Right lobe of liver (tissue), 6 donors: ENCODE results near the gene PURA. TPM values are rescaled to one million over a fixed set of nuclear protein-coding genes. Genes with fewer than 3 reads are reported as not detected.

Experiments
- ATAC-seq, 4 donors: fragments of 200-7000 bp; cut with Tn5 transposase; one replicate each; pipeline ENCODE4 v1.9.1; 2020; ENCODE audit warnings: mild to moderate bottlenecking in 4 of 4, moderate library complexity in 4 of 4
- DNase-seq, 3 donors: peaks; one replicate each; pipeline ENCODE4 v3.0.0-alpha.2; 2020
- H3K27ac ChIP-seq, 3 donors: fragments of 200-600 bp; one replicate each; pipeline ENCODE4 v1.8.0; 2022
- H3K27me3 ChIP-seq, 2 donors: fragments of 200-600 bp; one replicate each; pipeline ENCODE4 v1.8.0; 2022
- H3K36me3 ChIP-seq, 4 donors: fragments of 200-600 bp; sonication (generic) in 1 of 4; one replicate each; pipeline versions ENCODE4 v1.5.1 to v1.8.0; 2017 to 2022; ENCODE audit warnings: control low read depth in 1 of 4
- H3K4me1 ChIP-seq, 4 donors: fragments of 200-600 bp; sonication (generic) in 1 of 4; one replicate each; pipeline versions ENCODE4 v1.5.1 to v1.8.0; 2017 to 2022; ENCODE audit warnings: control low read depth in 1 of 4
- H3K4me3 ChIP-seq, 3 donors: fragments of 200-600 bp; one replicate each; pipeline ENCODE4 v1.8.0; 2022
- H3K9me3 ChIP-seq, 4 donors: fragments of 200-600 bp; sonication (generic) in 1 of 4; one replicate each; pipeline versions ENCODE4 v1.5.1 to v1.8.0; 2017 to 2022; ENCODE audit warnings: control low read depth in 1 of 4
- POLR2A ChIP-seq: fragments of 450-650 bp; IDR thresholded peaks from one replicate; pipeline ENCODE4 v1.6.1; 2017; ENCODE audit warnings: antibody characterized with exemption, mild to moderate bottlenecking
- WGBS: methylation state at CpG from one replicate; pipeline ENCODE4 v1.1.6; 2018; ENCODE audit warnings: low coverage, low lambda C conversion rate; ENCODE audit not compliant: insufficient coverage; ENCODE audit errors: missing lambda C conversion rate; 5-methylcytosine and 5-hydroxymethylcytosine counted together
- intact Hi-C, 2 donors: fragments of 100-400 bp; cut with DNase I; formaldehyde crosslinking; loops; one replicate each; pipeline versions ENCODE4 v1.11.2 to v1.14.1; 2022
- total RNA-seq, 6 experiments: library from RNA; depleted of rRNA in 2 of 6; stranded (reverse); fragments of >200 nt in 2 of 6; fragmentation: NEBNext Ultra II Directional in 3 of 6; extraction: Animal tissue kit (Norgen Biotek cat#: 25700) in 3 of 6; gene quantifications; one replicate each; pipeline versions ENCODE4 v1.1.0 to v1.2.4, GENCODE V29; 2016 to 2023
- TF ChIP-seq, protein P1 (sequence below), 4 donors: fragments of 200-600 bp in 3 of 4; fragments of 450-650 bp in 1 of 4; IDR thresholded peaks; one replicate each; pipeline versions ENCODE4 v1.5.1 to v1.8.0; 2016 to 2022; ENCODE audit warnings: antibody characterized with exemption in 4 of 4, mild to moderate bottlenecking in 2 of 4
- donor health status: DM: no; HTN: yes; CAD: no.
- donor health status: DM: no; HTN: no; CAD: no.
- donor health status: DM: no; HTN: no; CAD: no.
- donor health status: DM: no; HTN: yes; CAD: no.
- donor health status: DM: no; HTN: yes; CAD: no.

The PURA gene
- total RNA-seq, 6 experiments from 2014 or later: 8.7 to 14.1 (median 12.1) TPM

DNA sequence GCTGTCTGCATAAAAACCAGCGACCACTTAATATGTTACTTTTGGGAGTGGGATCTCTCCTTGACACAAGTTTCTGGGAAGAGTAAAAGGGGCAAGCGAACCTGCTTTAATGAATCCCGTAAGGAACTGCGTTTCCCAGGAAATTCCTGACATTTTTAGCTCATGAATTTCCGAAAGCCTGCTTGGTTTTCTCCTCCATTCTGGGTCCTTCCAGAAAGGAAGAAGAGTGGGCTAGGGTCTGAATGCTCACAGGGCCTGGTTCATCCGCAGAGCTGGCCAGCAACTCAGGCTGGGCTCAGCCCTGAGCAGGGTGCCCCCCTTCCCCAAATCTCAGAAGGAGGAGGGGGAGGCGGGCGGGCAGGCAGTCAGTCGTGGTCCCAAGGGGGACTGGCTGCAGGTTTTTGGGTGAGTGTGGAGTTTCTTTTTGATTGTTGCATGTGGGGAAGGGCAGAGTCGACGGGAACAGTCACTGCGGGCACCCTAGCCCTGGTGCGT, 1.2 kb upstream of the PURA start:
- DNase-seq (no peak), ATAC-seq (no peak)
- intact Hi-C loops: no loop called here
- TF ChIP-seq, protein P1, sequence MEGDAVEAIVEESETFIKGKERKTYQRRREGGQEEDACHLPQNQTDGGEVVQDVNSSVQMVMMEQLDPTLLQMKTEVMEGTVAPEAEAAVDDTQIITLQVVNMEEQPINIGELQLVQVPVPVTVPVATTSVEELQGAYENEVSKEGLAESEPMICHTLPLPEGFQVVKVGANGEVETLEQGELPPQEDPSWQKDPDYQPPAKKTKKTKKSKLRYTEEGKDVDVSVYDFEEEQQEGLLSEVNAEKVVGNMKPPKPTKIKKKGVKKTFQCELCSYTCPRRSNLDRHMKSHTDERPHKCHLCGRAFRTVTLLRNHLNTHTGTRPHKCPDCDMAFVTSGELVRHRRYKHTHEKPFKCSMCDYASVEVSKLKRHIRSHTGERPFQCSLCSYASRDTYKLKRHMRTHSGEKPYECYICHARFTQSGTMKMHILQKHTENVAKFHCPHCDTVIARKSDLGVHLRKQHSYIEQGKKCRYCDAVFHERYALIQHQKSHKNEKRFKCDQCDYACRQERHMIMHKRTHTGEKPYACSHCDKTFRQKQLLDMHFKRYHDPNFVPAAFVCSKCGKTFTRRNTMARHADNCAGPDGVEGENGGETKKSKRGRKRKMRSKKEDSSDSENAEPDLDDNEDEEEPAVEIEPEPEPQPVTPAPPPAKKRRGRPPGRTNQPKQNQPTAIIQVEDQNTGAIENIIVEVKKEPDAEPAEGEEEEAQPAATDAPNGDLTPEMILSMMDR (IDR thresholded peaks at IDR 0.05): no peak
- no peak for TF ChIP-seq POLR2A
- H3K4me1 ChIP-seq: peaks cover 0 to 38% (median 11%) of the 10 kb centered on the region in 4 donors
- 31% methylated on average over 9 of the region's 13 CpGs for WGBS
- no peaks in the 10 kb centered on the region for H3K36me3 ChIP-seq
- no peaks in the 10 kb centered on the region for H3K27me3 ChIP-seq
- H3K4me3 ChIP-seq: peak overlapping the region; percentile 63 to 72 (median 71)
- no peaks in the 10 kb centered on the region for H3K9me3 ChIP-seq
- peak overlapping the region in 2 of 3 donors; percentile 56 to 81 for H3K27ac ChIP-seq

DNA sequence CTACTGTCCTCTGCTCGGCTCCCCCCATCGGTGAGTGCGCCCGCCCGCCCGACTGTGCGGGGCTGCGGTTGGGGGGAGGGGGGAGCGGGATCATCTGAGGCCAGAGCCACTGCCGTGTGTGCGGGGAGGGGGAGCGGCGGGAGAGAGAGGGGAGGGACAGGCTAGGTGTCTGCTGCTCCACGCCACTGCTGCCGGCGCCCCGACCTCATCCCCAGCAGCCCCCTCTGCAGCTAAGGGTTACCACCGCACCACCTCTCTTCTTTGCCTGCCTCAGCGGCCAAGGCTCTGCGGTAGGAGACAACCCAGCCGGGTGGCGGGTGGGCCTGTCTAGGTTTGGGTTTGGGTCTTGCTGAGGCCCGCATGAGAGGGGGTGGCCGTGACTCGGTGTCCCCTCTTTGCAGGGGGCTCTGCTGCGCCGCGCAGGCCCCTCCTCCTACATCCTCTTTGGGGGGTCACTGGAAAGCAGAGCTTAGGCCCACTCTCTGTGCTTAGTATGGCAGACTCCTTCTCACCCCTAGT, 670 bp upstream of the PURA start:
- TF ChIP-seq, protein P1 (IDR thresholded peaks at IDR 0.05): no peak
- no peak for TF ChIP-seq POLR2A
- 0% methylated on average over 7 of the region's 28 CpGs for WGBS
- Histone ChIP-seq H3K4me3 (peak overlapping the region; percentile 63 to 72 (median 71)), H3K27me3 (no peaks in the 10 kb centered on the region), H3K36me3 (no peaks in the 10 kb centered on the region), H3K4me1 (peaks cover 0 to 43% (median 12%) of the 10 kb centered on the region in 4 donors), H3K27ac (peak overlapping the region; percentile 56 to 81 (median 81)), H3K9me3 (no peaks in the 10 kb centered on the region)
- ATAC-seq (peak; percentile 5 to 14 (median 8)), DNase-seq (peak; percentile 40 to 56 (median 51))
- intact Hi-C loops: no loop called here

DNA sequence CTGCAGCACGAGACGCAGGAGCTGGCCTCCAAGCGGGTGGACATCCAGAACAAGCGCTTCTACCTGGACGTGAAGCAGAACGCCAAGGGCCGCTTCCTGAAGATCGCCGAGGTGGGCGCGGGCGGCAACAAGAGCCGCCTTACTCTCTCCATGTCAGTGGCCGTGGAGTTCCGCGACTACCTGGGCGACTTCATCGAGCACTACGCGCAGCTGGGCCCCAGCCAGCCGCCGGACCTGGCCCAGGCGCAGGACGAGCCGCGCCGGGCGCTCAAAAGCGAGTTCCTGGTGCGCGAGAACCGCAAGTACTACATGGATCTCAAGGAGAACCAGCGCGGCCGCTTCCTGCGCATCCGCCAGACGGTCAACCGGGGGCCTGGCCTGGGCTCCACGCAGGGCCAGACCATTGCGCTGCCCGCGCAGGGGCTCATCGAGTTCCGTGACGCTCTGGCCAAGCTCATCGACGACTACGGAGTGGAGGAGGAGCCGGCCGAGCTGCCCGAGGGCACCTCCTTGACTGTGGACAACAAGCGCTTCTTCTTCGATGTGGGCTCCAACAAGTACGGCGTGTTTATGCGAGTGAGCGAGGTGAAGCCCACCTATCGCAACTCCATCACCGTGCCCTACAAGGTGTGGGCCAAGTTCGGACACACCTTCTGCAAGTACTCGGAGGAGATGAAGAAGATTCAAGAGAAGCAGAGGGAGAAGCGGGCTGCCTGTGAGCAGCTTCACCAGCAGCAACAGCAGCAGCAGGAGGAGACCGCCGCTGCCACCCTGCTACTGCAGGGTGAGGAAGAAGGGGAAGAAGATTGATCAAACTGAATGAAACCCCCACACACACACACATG, 654 bp downstream of the PURA start:
- 16% methylated on average over 4 of the region's 65 CpGs for WGBS
- peak overlapping the region; percentile 56 to 81 (median 81) for H3K27ac ChIP-seq
- peaks cover 0 to 43% (median 12%) of the 10 kb centered on the region in 4 donors for H3K4me1 ChIP-seq
- no peaks in the 10 kb centered on the region for H3K9me3 ChIP-seq
- ATAC-seq (peak; percentile 67 to 78 (median 72)), DNase-seq (peak; percentile 71 to 84 (median 75))
- intact Hi-C loops: no loop called here
- no peaks in the 10 kb centered on the region for H3K27me3 ChIP-seq
- peak overlapping the region; percentile 63 to 72 (median 71) for H3K4me3 ChIP-seq
- H3K36me3 ChIP-seq: no peaks in the 10 kb centered on the region
- TF ChIP-seq POLR2A: no peak
- TF ChIP-seq, protein P1 (IDR thresholded peaks at IDR 0.05): no peak

DNA sequence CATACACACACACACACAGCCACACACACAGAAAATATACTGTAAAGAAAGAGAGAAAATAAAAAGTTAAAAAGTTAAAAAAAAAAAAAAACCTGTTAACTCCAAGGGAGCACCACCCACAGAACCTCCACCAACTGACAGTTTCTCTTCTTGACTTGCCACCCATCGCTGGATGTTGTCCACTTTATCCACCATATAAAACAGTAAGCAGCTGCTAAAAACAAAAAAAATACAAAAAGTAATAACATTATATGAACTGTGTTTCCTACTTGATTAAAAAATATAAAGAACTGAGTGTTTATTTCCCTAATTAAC, 1.2 kb downstream of the PURA start:
- H3K27ac ChIP-seq: peak overlapping the region in 1 of 3 donors; percentile 81
- no peaks in the 10 kb centered on the region for H3K9me3 ChIP-seq
- intact Hi-C loops: no loop called here
- WGBS: 0% methylated on average over 1 of the region's 1 CpG
- H3K4me1 ChIP-seq: peaks cover 0 to 43% (median 12%) of the 10 kb centered on the region in 4 donors
- DNase-seq: no peak
- ATAC-seq: no peak
- TF ChIP-seq, protein P1 (IDR thresholded peaks at IDR 0.05): no peak
- no peak for TF ChIP-seq POLR2A
- H3K4me3 ChIP-seq: peak overlapping the region; percentile 63 to 72 (median 71)
- no peaks in the 10 kb centered on the region for H3K27me3 ChIP-seq
- no peaks in the 10 kb centered on the region for H3K36me3 ChIP-seq
